ENCODE measurements around the gene SGCE. TPM values are rescaled to one million over a fixed set of nuclear protein-coding genes. Genes with fewer than 3 reads are reported as not detected.

Gene SGCE
- total RNA-seq, 1 experiment from 2014 or later, result 19.0 TPM

GRCh38 chr7:94669773-94670495 lies 14.0 kb upstream of the SGCE start:
- CTCF ChIA-PET, result no interaction called here
- Mint-ChIP-seq H3K27ac (no peak overlapping the region), H3K4me3 (no peak overlapping the region), H3K36me3 (peaks cover 12% of the 10 kb centered on the region), H3K27me3 (ENCODE audit: low read depth) (no peaks in the 10 kb centered on the region), H3K9me3 (peaks cover 13% of the 10 kb centered on the region), H3K4me1 (no peaks in the 10 kb centered on the region)
- TF ChIP-seq ZNF512 (CRISPR knock-in tag; IDR thresholded peaks at IDR 0.05; ENCODE audit: borderline replicate concordance) (no peak), ZBTB43 (CRISPR knock-in tag; IDR thresholded peaks at IDR 0.05) (no peak), JUN (CRISPR knock-in tag; IDR thresholded peaks at IDR 0.05) (no peak), NFYB (CRISPR knock-in tag; conservative IDR thresholded peaks at IDR 0.05; ENCODE audit: low read depth) (no peak), TEAD1 (CRISPR knock-in tag; IDR thresholded peaks at IDR 0.05) (no peak), NFATC4 (CRISPR knock-in tag; IDR thresholded peaks at IDR 0.05) (no peak), ZBTB21 (CRISPR knock-in tag; IDR thresholded peaks at IDR 0.05; ENCODE audit: borderline replicate concordance) (no peak), ERG (CRISPR knock-in tag; IDR thresholded peaks at IDR 0.05) (no peak), CDX4 (CRISPR knock-in tag; IDR thresholded peaks at IDR 0.05; ENCODE audit: borderline replicate concordance) (no peak), USF2 (CRISPR knock-in tag; IDR thresholded peaks at IDR 0.05) (no peak), NR3C1 (CRISPR knock-in tag; conservative IDR thresholded peaks at IDR 0.05; ENCODE audit: low read depth) (no peak), SOX15 (CRISPR knock-in tag; IDR thresholded peaks at IDR 0.05) (no peak), USF1 (CRISPR knock-in tag; IDR thresholded peaks at IDR 0.05) (no peak), ZSCAN18 (CRISPR knock-in tag; IDR thresholded peaks at IDR 0.05) (no peak), GABPB1 (CRISPR knock-in tag; IDR thresholded peaks at IDR 0.05) (no peak), CTCF (IDR thresholded peaks at IDR 0.05) (no peak)
- ATAC-seq (no peak), DNase-seq (ENCODE audit: low spot score) (no peak)
- POLR2A ChIA-PET, result no interaction called here

Measured in WTC11 (cell line).